GM18511 (cell line): Measurements from ENCODE around the gene MIX23.

ENCODE experiments used
- ATAC-seq: cut with Tn5 transposase; IDR thresholded peaks from one replicate; pipeline ENCODE4 v1.9.1; 2021; ENCODE audit warnings: mild to moderate bottlenecking, moderate library complexity; ENCODE audit not compliant: unreplicated experiment

The MIX23 gene

GRCh38 chr3:122392868-122393844 lies 10.1 kb upstream of the MIX23 start:
- no peak for ATAC-seq

- ATAC-seq: no peak
Measured at GRCh38 chr3:122391681-122392446, 8.8 kb upstream of the MIX23 start.

GRCh38 chr3:122390665-122391064 lies 7.6 kb upstream of the MIX23 start:
- ATAC-seq: no peak

DNA sequence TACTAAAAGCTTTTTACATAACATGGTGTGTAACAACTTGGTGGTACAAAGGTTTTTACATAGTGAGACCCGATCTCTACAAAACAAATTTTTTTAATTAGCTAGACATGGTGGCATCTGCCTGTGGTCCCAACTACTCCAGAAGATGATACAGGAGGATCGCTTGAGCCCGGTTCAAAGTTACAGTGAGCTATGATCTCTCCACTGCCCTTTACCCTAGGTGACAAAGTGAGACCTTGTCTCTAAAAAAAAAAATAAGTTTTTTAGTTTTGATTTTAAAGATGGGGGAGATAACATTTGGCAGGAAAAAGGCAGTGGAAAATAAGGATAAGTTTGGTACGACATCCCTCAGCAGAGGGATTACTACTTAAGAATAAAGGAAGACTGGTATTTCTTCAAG lies 6.9 kb upstream of the MIX23 start:
- ATAC-seq: no peak

DNA sequence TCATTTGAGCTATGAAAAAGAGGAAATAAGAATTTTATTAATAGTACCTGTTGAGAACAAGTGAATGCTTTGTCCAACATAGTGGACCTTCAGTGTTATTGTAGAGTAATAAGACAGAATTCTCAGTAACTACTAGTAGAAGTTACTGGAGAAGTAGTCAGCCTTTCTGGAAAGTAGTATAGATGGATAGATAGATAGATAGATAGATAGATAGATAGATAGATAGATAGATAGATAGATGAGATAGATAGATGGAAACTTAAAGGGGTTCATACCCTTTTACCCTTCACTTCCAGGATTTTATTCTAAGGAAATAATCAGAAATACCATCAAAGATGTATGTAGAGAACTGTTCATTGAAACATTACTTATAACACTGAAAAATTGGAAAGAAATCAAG lies 6.2 kb upstream of the MIX23 start:
- no peak for ATAC-seq

DNA sequence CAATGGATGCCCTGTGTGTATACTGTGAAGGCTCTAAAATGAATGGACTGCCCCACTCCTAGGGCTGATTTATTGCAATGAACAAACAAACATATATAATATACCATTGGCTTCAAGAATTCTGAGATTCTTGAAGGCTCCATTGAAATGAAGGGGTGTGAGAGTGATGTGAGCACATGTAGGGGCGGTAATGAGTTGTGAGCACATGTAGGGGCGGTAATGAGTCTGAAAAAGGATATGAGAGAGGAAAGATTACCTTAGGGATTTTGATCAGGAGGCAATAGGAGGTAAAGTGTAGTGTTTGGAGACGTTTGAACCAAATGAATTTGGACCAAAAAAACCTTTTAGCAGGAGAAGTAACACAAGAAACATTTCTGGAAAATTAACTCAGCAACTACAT lies 4.7 kb upstream of the MIX23 start:
- no peak for ATAC-seq

- ATAC-seq: peak; percentile 89
Measured at GRCh38 chr3:122383771-122384697, 1.0 kb upstream of the MIX23 start, which contains the start of gene FAM162A. Gene FAM162A (plus strand): TSS chr3:122384182. CDS start chr3:122384266, 84 bp downstream.

DNA sequence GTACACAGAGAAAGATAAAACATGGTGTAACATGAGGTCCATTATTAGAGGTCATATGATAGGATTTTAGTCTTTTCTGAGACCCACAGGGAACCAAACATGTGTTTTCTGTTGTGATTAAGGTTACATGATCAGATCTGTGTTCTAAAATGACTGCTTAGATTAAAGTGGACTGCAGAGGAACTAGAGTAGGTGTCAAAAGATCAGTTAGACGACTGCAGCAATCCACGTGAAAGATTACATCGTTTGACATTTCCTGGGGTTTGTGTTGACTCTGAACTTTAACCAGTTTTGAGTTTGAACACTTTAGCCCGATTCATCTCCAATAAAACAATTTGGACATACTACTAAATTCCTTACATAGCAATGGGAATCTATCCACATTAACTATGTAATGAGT lies 5.1 kb downstream of the MIX23 start:
- no peak for ATAC-seq

- ATAC-seq: no peak
Measured at GRCh38 chr3:122374034-122374433, 9.0 kb downstream of the MIX23 start.

- no peak for ATAC-seq
Measured at GRCh38 chr3:122366379-122366749, 16.7 kb downstream of the MIX23 start.

- peak; percentile 92 for ATAC-seq
Measured at GRCh38 chr3:122365582-122366378, 17.3 kb downstream of the MIX23 start.

- peak; percentile 71 for ATAC-seq
Measured at GRCh38 chr3:122365073-122365472, 18.0 kb downstream of the MIX23 start.

GRCh38 chr3:122364490-122364889 lies 18.5 kb downstream of the MIX23 start:
- ATAC-seq: no peak

DNA sequence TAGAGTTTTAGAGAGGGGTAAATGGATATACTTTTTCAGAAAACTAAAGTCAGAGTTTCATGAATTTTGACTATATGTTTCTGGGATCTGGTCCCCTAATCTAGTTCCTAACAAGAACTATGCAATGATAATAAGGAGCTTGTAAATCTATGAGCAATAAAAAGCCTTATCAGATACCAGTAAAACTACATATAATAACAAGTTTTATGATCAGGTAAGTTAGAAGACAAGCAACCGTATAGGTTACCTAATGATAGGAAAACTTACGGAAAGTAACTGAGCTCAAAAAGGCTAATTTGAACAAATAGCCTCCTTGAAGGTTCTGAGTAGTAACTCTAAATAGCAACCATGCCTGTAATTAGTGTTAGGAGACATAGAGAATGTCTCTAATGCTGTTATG lies 21.0 kb downstream of the MIX23 start:
- ATAC-seq: no peak

DNA sequence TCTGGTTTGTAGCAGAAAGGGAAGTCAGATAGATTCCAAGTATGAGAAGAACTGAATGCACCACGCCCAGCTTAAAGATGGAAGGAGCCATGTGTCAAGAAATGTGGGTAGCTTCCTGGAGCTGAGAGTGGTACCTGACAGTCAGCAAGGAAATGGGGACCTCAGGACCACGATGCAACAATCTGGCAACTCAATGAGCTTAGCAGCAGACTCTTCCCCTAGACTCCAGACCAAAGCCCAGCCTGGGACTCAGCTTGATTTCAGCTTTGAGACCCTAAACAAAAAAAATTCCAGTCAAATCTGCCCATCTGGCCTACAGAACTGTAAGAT lies 24.4 kb downstream of the MIX23 start:
- ATAC-seq: no peak

- ATAC-seq: no peak
Measured at GRCh38 chr3:122357828-122358702, 25.0 kb downstream of the MIX23 start.

DNA sequence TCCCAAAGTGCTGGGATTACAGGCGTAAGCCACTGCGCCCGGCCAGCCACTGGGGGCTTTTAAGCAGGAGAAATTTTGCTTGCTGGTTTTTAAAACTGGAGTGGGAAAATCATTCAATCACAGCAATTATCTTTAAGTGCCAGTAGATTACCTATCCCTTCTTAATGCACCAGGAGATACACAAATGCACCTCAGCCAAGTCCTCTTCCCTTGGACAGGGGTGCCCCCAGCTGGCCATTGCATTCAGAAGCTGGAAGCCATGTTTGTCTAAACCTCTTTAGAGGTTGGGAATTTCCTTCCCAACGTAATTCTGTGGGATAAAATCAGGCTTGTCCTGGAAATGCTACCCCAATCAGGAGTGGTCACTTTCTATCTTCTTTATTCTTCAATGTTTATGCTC lies 26.6 kb downstream of the MIX23 start:
- no peak for ATAC-seq

DNA sequence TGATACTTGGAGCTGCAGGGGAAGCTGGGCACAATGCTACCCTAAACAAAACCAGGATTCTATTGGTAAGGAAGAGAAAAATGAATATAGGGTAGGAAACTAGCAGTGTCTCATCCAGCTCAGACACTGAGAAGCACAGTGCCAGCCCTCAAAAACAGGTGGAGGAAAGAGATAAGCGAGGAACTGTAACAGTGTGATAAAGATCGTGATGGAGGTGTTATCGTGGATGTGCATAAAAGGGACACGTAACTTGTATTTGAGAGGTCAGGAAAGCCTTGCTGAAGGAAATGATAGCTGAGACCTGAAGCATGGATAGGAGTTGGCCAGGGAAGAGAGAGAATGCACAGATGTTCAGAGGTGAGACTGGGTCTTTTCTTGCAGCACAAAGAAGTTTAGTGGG lies 27.4 kb downstream of the MIX23 start:
- no peak for ATAC-seq

DNA sequence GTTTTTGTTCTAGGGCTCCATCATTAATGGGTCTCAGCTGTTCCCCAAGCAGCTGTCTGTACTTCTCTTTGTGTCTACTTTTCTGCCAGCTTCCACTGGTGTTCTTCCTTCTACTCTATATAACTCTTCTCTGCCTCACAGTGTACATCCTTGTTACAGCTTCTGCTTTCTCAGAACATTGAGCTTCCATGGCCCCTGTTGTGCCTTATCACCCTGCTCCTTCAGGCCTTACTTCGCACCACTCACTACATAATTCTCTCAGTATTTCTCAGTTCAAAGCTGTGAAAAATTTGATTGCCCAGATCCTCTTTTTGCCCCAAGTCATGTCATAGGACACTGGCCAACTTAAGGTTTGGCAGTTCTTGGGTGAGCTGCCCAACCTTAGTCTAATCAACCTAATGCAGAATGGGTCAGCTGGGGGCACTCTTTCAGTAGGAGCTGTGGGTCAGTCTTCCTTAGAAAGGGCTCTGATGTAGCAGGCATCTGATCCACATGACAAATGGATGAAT lies 29.1 kb downstream of the MIX23 start:
- no peak for ATAC-seq
